NCI-H146 treated with DMSO at 0.1 percent for 48 hours (cell line): ENCODE measurements around the gene TLE1.

Experiments
- DNase-seq: peaks from one replicate; lab custom pipeline; 2025; ENCODE audit not compliant: unreplicated experiment; lab: John Stamatoyannopoulos, UW

Gene TLE1

GRCh38 chr9:81579381-81579780 is 110.0 kb downstream of the TLE1 start:
- DNase-seq, result no peak

GRCh38 chr9:81578606-81579005 is 110.7 kb downstream of the TLE1 start:
- no peak for DNase-seq

GRCh38 chr9:81575956-81576355 is 113.4 kb downstream of the TLE1 start:
- DNase-seq, result no peak

GRCh38 chr9:81574405-81574804 is 114.9 kb downstream of the TLE1 start:
- no peak for DNase-seq

GRCh38 chr9:81573415-81574321 is 115.7 kb downstream of the TLE1 start:
- DNase-seq, result no peak

- no peak for DNase-seq
These were observed 119.3 kb downstream of the TLE1 start for GRCh38 chr9:81570083-81570482.

- DNase-seq, result no peak
These were observed 123.2 kb downstream of the TLE1 start for GRCh38 chr9:81566074-81566698.

GRCh38 chr9:81565609-81566008 is 123.7 kb downstream of the TLE1 start:
- DNase-seq, result no peak

GRCh38 chr9:81565144-81565543 is 124.2 kb downstream of the TLE1 start:
- DNase-seq, result no peak

GRCh38 chr9:81564632-81565031 is 124.7 kb downstream of the TLE1 start:
- DNase-seq, result no peak

- no peak for DNase-seq
These were observed 125.6 kb downstream of the TLE1 start for GRCh38 chr9:81563739-81564138.

GRCh38 chr9:81563020-81563407 is 126.3 kb downstream of the TLE1 start:
- no peak for DNase-seq

GRCh38 chr9:81562231-81563019 is 126.9 kb downstream of the TLE1 start:
- DNase-seq, result no peak

- DNase-seq, result no peak
These were observed 128.3 kb downstream of the TLE1 start for GRCh38 chr9:81560851-81561732.

- DNase-seq, result no peak
These were observed 129.6 kb downstream of the TLE1 start for GRCh38 chr9:81559709-81560108.

GRCh38 chr9:81559197-81559596 is 130.2 kb downstream of the TLE1 start:
- no peak for DNase-seq

- DNase-seq, result no peak
These were observed 131.1 kb downstream of the TLE1 start for GRCh38 chr9:81558091-81558830.

- no peak for DNase-seq
These were observed 131.8 kb downstream of the TLE1 start for GRCh38 chr9:81557452-81558090.

GRCh38 chr9:81556923-81557322 is 132.4 kb downstream of the TLE1 start:
- DNase-seq, result no peak

GRCh38 chr9:81552581-81552991 is 136.8 kb downstream of the TLE1 start:
- DNase-seq, result no peak
